ENCODE results near the gene CMBL. TPM values are rescaled to one million over a fixed set of nuclear protein-coding genes. Genes with fewer than 3 reads are reported as not detected.

Gene CMBL
- total RNA-seq, 1 donor from 2014 or later: 28.6 TPM

DNA sequence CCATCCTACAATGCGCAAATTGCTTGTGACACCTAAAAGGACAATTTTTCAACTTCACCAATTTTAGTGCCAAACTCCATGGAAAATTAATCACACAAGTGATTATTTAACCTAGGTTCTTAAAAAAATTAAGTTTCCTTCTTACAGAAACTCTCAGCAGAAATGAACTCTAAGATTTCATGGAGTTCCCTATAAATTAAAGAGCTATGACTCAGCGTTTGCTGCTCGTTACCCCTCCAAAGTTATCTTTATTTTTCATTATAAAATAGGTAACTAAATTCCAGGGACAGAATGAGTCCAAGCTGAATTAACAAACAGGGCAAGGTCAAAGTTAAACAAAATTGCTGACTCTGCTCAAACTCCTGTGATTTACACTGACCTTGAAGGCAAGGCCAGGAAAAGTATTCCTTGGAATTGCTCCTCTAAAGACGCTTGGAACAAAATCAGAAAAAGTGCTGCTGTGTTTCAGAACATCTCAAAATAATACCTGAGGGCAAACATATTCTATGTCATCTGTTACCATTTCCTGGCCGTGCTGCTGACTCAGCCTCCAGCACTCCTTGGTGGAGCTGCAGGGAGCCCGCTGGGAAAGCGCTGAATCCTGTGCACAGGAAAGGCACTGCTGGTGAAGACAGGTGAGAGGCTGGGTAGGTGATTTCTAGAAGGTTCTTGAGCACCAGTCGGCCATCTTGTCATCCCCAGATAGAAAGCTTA lies 2.5 kb upstream of the CMBL start:
- DNase-seq (ENCODE audit: low read depth): peak; percentile 86

DNA sequence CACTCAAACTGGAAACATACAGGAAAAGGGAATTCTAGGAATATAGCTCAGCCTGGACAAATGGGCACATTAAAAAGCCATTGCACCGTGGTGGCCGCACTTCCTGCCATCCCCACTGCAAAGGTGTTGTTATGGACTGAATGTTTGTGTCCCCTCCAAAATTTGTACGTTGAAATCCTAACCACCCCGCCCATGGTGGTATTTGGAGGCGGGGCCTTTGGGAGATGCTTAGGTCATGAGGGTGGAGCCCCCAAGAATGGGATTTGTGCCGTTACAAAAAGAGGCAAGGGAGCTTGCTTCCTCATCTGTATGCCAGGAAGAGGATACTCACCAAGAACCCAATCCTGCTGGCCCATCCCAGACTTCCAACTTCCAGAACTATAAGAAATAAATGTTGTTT lies 1.1 kb upstream of the CMBL start:
- DNase-seq (ENCODE audit: low read depth): no peak

DNA sequence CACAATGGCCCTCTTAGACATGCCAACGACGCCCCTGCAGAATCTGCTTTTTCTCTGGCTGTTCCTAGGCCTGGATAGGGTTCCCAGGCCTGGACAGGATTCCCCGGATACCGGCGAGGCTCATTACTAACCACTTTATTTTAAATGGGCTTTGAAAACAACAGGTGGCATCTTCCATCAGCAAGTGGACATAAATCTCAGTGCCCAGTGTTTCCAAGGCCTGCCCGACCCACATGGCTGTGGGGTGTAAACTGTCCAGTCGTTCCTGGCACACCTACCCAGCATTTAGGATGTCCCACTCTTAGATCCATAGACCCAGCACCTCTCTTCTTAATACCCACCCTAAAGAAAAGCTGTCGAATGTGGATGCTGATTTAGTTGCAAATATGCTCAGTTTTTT lies 896 bp downstream of the CMBL start:
- no peak for DNase-seq (ENCODE audit: low read depth)

DNA sequence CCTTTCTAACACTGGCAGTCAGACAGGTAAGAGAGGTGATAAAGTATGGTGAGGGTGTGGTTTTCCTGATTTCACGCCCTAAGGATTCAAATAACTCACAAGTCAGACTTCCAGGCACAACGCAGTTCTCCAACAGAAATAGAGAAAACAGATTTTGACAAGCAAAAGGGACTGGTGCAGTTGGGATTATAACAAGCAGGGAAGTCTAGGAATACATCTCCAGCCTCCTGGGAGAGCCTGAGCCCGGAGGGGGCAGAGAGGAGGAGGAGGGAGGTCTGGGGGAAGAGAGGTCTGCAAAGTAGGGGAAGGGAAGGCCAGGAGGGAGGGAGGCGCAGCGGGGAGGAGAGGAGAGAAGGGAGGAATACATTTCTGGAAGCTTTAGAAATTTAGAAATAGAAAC lies 1.6 kb downstream of the CMBL start:
- no peak for DNase-seq (ENCODE audit: low read depth)

DNA sequence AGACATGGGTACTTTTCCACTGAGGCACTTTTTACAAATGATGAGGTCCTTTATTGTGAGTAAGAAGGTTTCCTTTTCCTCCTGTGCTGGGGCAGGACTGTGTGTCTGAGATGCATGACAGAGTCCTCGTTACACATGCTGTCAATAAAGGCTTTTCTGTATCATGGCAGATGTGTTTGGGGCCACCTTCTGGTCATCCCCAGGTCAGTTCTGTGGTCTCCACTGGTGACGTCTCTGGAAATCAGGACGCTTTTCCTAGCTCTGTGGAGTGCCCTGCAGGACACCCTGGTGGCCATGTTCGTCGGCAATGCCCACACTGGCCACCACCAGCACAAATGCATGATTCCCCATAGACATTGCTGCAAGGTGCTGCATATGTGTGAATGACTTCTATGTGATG lies 2.8 kb downstream of the CMBL start:
- DNase-seq (ENCODE audit: low read depth): no peak

DNA sequence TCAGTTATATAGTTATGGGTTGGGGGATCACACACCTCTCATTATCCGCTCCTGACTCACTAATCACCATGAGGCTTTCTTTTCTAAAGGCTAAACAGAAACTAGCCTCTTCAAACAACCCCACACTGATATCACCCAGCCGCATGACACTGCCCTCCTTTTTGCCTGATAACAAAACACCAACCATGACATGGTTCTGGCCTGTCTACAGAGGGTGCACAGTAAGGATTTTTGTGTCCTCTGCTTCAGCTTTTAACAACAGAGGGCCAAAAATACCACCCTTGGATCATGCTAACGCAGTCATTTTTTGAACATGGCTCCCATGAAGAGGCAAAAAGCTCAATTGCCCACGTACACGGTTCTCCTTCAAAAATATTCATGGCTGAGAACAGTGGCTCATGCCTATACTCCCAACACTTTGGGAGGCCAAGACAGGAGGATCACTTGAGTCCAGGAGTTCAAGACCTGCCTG lies 4.0 kb downstream of the CMBL start:
- DNase-seq (ENCODE audit: low read depth): no peak

DNA sequence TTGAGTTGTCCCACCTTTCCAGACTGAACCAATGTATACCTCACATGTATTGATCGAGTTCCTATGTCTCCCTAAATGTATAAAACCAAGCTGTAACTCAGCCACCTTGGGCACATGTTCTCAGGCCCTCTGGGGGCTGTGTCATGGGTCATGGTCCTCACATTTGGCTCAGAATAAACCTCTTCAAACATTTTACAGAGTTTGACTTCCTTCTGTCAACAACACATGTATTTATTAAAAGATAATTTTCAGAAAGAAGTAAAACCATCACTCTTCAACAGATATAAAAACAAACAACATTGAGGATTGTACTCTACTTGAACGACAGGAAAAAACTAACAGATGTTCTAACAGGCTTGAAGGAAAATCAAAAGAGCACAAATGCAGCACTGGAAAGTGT lies 4.5 kb downstream of the CMBL start:
- DNase-seq (ENCODE audit: low read depth): no peak

DNA sequence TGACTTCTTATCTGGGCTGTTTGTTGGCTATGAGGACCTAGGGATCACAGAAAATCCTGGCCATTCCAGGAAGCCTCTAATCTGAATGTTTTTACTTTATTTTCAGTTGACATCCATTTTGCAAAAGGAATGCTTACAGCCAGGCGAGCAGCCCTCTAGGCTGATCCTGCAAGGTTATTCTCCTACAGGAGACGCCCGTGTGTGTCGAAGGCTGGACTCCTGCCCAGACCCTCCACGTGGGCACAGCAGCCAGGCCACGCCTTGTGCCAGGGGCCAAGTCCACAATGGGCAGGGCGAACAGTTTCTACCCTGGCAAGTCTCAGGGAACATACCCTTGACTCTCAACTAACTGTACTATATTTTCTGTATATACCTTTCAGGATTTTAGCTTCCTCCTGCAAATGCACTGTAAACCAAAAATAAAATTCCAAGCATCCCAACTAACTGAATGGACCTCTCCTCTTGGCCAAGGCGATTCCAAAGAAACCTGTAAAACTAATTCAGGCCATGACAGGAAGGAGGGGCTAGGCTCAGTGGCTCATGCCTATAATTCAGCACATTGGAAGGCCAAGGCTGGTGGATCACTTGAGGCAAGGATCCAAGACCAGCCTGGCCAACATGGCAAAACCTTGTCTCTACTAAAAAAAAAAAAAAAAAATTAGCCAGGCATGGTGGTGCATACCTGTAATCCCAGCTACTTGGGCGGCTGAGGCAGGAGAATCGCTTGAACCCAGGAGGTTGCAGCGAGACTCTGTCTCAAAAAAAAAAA lies 5.7 kb downstream of the CMBL start:
- DNase-seq (ENCODE audit: low read depth): peak; percentile 87

DNA sequence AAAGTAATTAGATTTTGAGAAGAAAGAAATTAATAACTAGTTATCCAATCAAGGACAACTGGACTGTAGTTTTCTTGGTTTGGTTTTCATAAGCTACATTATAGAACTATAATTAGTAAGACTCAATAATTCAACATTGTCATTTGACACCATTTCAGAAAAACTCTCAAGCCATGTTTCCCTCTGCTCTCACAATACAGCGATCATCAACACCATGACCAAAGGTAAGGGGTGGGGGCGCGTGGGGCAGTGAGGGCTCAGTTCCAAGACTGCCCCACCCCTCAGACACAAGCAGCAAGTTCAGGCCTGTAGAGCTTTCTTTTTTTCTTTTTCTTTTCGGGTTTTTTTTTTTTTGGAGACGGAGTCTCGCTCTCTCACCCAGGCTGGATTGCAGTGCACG lies 6.4 kb downstream of the CMBL start:
- no peak for DNase-seq (ENCODE audit: low read depth)

DNA sequence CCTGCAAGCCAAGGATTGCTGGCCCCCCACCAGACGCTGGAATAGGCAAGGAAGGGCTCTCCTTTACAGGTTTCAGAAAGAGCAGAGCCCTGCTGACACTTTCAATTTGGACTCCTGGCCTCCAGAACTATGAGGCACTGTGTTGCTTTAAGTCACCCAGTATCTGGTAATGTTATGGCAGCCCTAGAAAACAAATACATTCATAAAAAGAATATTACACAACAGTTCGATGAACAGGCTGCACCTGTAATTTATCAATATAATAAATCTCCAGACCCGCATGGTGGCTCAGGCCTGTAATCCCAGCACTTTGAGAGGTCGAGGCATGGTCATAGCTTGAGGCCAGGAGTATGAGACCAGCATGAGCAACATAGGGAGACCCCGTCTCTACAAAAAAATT lies 7.5 kb downstream of the CMBL start:
- no peak for DNase-seq (ENCODE audit: low read depth)

DNA sequence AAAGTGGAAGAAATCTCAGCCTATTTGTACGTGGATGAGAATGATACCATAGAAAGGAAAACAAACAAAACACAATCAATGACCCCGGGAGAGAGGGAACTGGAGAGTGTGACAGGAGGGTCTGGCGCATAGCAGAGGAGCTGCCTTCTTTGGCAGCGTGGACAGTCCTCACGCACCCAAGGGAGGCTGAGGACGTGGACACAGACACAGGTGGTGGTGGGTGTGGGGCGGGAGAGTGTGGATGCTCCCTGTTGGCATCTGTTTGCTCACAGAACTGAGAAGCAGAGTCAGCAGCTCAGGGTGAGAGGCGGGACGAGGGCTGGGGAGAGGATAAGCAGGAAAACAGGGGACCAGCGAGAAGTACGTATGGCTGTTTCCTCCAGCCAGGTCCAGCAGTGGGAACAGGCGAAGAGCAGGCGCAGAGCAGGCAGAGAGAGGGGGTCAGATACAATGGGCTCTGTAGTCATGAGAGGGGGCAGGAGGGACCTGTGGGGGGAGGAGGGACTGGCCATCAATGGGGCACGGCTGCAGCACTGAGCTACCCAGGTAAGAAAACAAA lies 10.0 kb downstream of the CMBL start:
- no peak for DNase-seq (ENCODE audit: low read depth)

DNA sequence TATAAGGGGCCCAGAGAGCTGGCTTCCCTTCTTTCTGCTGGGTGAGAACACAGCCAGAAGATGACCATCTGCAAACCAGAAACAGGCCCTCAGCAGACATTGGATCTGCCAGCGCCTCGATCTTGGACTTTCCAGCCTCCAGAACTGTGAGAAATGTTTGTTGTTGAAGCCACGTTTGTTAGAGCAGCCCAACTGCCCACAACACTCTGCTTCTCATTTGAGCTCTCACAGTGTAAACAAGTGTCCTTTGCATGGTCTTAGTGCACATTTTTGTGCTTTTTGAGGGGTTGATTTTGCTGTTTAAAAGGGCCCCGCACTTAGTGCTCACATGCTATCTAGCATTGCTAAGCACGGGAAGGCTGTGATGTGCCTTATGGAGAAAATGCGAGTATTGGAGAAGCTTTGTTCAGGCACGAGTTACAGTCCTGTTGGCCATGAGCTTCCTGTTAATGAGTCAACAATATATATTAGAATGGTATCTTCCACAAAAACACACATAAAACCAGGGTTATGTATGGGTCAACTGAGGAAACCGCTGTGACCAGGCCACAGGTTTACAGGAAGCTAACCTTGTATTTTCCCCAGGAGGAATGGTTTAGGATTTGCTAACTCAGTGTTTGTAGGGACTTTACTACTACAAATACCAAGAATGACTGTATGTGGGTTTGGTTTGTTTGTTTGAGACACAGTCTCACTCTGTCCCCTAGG lies 11.9 kb downstream of the CMBL start:
- DNase-seq (ENCODE audit: low read depth): peak; percentile 51

DNA sequence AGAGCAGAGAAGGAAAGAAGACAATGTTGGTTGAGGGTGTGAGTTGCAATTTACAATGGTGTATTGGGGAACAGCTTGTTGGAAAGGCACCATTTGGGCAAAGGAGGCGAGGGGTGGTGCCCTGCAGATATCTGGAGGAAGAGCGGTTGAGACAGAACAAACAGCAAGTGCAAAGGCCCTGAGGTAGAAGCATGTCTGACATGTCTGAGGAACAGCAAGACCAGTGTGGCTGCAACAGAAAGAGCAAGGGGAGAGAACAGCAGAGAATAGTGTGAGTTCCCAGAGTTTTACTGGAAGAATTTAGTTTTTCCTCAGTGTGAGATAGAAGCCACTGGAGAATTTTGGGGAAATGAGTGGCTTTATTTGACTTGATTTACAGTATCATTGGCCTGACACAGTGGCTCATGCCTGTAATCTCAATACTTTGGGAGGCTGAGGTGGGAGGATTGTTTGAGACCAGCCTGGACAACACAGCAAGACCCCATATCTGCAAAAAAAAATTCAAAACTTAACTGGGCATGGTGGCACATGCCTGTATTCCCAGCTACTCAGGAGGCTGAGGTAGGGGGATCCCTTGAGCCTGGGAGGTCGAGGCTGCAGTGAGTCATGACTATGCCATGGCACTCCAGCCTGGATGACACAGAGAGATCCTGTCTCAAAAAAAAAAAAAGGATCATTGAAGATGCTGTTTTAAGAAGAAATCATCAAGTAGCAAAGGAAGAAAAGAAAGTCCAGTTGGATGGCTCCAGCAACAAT lies 13.6 kb downstream of the CMBL start:
- no peak for DNase-seq (ENCODE audit: low read depth)

DNA sequence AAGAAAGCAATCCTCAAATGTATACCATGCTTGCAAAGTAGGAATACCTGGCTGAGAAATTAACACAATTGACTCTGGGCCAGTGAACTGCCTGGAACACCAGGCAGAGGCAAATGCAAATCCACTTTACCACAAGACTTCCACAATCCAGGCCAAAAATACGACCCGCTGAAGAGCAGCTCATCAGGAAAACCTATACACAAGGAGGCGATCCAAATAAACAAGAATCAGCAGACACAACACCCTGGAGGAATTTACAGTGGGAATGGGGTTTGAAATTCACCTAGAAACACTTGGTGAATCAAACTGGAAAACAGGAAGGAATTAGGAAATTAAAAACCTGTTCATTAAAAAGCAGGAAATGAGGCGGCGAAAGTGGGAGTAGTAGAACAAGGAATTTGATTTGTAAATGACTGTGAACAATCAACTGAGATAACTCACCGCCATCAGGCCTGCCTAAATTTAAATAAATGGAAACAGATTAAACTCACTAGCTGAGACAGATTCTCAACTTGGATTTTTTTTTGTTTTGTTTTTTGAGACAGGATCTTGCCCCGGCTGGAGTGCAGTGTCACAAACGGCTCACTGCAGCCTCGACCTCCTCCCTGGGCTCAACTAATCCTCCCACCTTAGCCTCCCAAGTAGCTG lies 15.9 kb downstream of the CMBL start:
- DNase-seq (ENCODE audit: low read depth): peak; percentile 68

DNA sequence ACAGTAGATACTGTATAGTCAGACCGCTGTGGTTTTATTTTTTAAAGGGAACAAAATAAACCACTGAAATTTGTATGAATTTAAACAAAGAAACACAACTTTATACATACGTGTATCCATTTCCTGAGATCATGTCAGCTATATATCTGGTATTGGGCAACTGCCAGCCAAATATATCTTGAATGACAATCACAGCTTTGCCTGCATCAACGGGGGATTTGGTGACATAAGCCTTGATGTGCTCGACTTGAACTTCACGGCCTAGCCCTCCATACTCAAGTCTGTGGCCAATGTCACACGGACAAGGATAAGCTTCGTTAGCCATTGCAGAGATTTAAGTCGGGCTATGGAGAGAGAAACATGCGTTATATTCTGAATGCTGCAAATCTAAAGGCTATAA lies 17.3 kb downstream of the CMBL start:
- DNase-seq (ENCODE audit: low read depth): no peak

DNA sequence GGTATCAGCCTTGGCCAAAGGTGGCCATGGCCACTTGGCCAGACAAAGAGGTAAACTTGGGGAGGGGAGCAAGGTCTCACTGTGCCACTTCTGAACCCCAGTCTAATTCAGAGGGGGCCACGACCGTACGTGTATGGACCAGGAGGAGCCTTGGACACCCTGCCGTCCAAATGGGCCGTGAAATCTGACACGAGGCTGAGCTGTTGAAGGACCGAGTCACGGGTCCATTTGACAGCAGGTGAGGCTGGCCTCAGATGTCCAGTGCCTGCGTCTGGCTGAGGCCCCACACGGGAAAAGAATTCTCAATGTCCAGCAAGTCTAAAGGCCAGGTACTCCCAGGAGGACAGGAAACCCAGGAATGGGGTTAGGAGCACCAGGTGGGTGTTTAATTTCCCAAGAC lies 17.7 kb downstream of the CMBL start:
- DNase-seq (ENCODE audit: low read depth): no peak

DNA sequence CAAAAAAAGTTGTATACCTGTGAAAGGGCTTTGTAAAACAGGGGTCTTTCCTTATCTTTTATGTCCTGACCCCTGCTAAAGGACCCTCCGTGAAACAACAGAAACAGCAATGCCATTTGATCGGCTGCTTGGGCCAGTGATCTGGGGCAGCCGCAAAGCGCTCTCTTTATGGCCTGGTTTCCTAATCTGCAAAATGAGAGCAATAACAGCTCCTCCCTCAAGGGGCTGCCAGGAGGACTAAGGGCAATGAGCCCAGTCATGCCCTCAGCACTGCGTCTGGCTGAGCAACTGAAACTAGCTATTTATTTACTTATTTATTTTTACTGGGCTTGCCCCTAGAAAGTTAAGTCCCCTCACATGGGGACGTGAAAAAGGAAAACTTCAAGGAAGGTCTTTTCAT lies 18.3 kb downstream of the CMBL start:
- peak; percentile 75 for DNase-seq (ENCODE audit: low read depth)

DNA sequence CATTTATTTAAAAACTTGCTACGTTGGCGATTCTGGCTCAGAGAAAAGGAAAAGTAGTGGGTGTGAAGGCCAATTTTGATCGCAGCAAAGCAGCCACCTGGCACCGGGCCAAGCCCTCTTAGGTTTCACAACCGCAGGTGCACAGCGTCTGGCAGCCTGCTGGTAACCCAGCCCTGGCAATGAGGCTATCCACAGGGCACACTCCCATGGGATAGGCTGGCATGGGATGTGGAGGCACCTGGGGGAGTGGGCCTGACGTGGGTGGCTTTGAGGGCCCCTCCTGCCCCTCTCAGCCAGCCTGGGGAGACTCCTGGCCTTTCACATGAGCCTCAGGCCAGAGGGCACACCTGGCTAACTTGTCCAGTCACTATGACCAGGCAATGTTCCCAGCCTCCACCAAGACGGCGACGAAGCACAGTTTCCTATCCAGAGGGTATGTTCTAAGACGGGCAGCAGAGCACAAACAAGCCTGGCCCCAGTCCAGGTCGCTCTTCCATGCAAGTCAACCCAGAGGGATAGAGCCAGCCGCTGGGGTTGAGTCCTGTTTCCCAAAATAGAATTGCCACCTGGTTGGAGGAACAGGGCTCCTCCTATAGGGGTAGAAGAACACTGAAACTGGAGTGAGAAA lies 19.0 kb downstream of the CMBL start:
- peak; percentile 97 for DNase-seq (ENCODE audit: low read depth)

DNA sequence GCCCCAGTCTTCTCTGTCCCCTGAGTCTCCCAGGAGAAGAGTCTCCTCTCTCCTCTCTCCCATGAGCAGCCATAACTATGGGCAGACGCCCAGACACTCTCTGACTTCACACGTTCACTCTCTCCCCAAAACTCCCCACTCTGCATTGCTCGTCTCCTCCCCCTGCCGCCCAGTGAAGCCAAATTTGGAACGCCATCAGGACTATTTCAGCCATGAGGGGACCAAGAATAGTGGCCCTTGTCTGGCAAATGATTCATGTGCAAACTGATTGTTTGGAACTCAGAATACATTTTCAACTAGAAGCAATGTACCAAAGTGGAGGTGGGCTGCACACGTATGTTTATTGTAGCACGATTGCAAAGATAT lies 20.9 kb downstream of the CMBL start:
- DNase-seq (ENCODE audit: low read depth): no peak

DNA sequence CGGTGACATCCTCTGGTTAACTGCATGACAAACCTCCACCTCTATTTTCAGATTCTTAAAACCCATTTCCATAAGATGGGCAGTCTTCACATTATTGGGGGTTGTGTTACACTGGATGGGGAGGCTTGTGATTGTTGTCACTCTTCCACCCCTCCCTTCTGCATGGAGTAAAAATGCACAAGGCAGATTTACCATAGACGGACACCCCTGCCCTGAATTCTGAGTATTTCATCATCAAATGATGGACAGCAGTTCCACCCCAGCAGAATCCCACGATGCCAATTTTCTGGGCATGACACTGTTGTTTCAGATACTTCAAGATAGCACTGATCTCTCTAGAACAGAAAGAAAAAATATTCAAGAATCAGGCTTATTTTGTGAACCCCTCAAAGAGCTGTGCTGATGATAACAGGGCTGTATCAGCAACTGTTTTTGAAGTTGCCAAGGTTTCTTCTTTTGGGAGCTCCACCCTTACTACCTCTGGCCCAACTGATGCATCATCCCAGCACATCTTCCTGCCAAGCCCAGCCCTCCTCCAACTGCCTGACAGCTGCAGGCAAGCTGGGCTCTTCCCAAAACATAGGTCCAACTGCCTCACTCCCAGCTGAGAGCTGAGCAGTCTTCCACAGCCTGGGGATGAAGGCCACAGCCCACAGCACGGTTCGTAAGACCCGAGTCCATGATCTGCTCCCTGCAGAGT lies 21.4 kb downstream of the CMBL start:
- no peak for DNase-seq (ENCODE audit: low read depth)
